Loucy (cell line): ENCODE measurements around the gene GAREM1.

Source experiments
- EZH2phosphoT487 ChIP-seq: fragments of 200-600 bp; IDR thresholded peaks from 2 replicates; pipeline ENCODE4 v1.6.1; 2018; ENCODE audit warnings: antibody characterized with exemption, mild to moderate bottlenecking, moderate library complexity, borderline replicate concordance
- TF ChIP-seq, protein P1 (sequence below): fragments of 200-600 bp; sonication (generic); conservative IDR thresholded peaks from 2 replicates; pipeline ENCODE4 v1.5.1; 2014; ENCODE audit warnings: mild to moderate bottlenecking, antibody characterized with exemption, low read length

DNA sequence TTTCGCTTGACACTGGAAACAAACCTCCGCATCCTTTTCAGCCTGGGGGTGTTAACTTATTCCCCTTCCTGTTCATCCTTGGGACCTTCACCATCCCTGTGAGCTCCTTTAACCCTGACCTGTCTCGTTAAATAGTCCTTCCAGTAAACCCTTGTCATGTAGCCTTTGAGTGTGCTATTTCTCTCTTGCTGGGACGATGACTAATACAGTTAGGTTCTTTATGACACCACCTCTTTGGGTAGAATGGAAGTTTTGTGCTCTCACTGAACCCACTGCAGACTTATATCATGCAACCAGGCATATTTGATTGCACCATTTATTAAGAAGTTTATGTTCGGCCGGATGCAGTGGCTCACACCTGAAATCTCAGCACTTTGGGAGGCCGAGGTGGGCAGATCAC lies 40.5 kb upstream of the GAREM1 start:
- TF ChIP-seq, protein P1, sequence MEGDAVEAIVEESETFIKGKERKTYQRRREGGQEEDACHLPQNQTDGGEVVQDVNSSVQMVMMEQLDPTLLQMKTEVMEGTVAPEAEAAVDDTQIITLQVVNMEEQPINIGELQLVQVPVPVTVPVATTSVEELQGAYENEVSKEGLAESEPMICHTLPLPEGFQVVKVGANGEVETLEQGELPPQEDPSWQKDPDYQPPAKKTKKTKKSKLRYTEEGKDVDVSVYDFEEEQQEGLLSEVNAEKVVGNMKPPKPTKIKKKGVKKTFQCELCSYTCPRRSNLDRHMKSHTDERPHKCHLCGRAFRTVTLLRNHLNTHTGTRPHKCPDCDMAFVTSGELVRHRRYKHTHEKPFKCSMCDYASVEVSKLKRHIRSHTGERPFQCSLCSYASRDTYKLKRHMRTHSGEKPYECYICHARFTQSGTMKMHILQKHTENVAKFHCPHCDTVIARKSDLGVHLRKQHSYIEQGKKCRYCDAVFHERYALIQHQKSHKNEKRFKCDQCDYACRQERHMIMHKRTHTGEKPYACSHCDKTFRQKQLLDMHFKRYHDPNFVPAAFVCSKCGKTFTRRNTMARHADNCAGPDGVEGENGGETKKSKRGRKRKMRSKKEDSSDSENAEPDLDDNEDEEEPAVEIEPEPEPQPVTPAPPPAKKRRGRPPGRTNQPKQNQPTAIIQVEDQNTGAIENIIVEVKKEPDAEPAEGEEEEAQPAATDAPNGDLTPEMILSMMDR: no peak
- no peak for TF ChIP-seq EZH2phosphoT487
